ENCODE results near the gene IL24. TPM values are rescaled to one million over a fixed set of nuclear protein-coding genes. Genes with fewer than 3 reads are reported as not detected.

IL24 gene
- polyA plus RNA-seq, 1 of the 3 experiments (the other 2 are of a cell fraction), result 0.03 TPM

DNA sequence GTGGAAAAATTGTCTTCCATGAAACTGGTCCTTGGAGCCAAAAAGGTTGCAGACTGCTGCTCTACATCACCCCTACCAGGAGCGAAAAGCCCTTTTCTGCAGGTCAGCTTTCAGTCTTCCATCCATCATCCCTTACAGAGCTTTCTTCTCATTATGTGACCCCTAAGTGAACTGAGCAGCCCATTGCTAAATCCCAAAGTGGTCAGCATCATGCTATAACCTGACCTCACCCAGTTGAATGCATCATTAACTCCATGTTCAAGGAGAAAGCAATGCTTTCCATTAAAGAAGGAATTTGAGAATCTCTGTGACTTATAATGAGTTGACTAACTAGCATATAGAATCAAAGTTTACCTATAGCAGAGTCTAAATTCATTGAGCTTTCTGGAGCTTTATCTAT, 10.4 kb upstream of the IL24 start (continued):
- no peak for TF ChIP-seq PBX3 (IDR thresholded peaks at IDR 0.05)

DNA sequence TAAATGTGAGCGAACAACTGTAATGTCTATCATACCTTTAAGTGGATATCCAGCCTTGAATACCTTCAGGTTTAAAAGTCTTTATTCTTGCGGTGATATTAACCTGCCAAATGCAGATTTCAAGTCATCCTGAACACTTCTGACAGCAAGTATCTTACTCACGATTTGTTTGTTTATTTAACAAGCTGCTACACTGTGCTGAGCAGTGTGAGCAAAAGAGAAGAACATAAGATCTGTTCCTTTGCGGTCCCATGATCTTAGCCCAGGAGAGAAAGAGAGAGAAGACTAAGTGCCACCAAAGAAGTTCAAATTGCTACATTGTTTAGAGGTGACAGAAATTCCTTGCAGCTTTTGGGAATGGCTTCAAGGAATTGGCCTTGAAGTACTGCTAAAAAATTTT, 9.5 kb upstream of the IL24 start:
- Histone ChIP-seq H3K27ac (ENCODE audit: low read depth in 2 of 2, low read length in 1 of 2) (no peak overlapping the region), H3K9me2 (no peaks in the 10 kb centered on the region), H3K79me2 (ENCODE audit: insufficient read depth) (no peaks in the 10 kb centered on the region), H3K4me2 (no peak overlapping the region), H3F3A (replicated peaks; ENCODE audit: insufficient read depth) (no peaks in the 10 kb centered on the region), H3K4me3 (ENCODE audit: low read depth in 2 of 2, low read length in 1 of 2) (no peak overlapping the region), H3K36me3 (replicated peaks in 1 of 2; ENCODE audit: control insufficient read depth in 1 of 2, insufficient read depth in 2 of 2, low read length in 1 of 2) (no peaks in the 10 kb centered on the region), H2AFZ (ENCODE audit: low read depth) (no peak overlapping the region), H3K4me1 (ENCODE audit: control insufficient read depth in 1 of 2, insufficient read depth in 2 of 2, low read depth in 1 of 2, low read length in 1 of 2) (no peaks in the 10 kb centered on the region), H3K27me3 (ENCODE audit: insufficient read depth) (peaks cover 5% of the 10 kb centered on the region; the same call in 1 of the 2 replicates), H4K20me1 (ENCODE audit: insufficient read depth) (no peaks in the 10 kb centered on the region), H3K9me3 (no peaks in the 10 kb centered on the region), H3K9ac (no peak overlapping the region)
- WGBS (ENCODE audit: low lambda C conversion rate), result 63% methylated on average over 4 of the region's 4 CpGs
- TF ChIP-seq NFIC (IDR thresholded peaks at IDR 0.05; ENCODE audit: borderline replicate concordance), result no peak
- no peak for TF ChIP-seq NRF1 (IDR thresholded peaks at IDR 0.05; ENCODE audit: low read depth, low read length)
- no peak for TF ChIP-seq FOXM1 (IDR thresholded peaks at IDR 0.05; ENCODE audit: low read depth)
- TF ChIP-seq RFX5 (IDR thresholded peaks at IDR 0.05; ENCODE audit: low read length), result no peak
- no peak for TF ChIP-seq EP300 (IDR thresholded peaks at IDR 0.05; ENCODE audit: borderline replicate concordance in 1 of 2, low read depth in 1 of 2, low read length in 1 of 2)
- no peak for TF ChIP-seq REST (IDR thresholded peaks at IDR 0.05; ENCODE audit: low read depth, low read length)
- TF ChIP-seq RCOR1 (IDR thresholded peaks at IDR 0.05; ENCODE audit: low read length), result no peak
- TF ChIP-seq, protein P1, sequence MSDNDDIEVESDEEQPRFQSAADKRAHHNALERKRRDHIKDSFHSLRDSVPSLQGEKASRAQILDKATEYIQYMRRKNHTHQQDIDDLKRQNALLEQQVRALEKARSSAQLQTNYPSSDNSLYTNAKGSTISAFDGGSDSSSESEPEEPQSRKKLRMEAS (IDR thresholded peaks at IDR 0.05; ENCODE audit: low read depth), result no peak
- CTCF ChIA-PET, result no interaction called here
- no peak for DNase-seq
- POLR2A ChIA-PET, result interaction anchor here (0.7 kb wide), 1 partner anchor 192 kb away, joined by 3 read pairs; no protein-coding TSS in a partner anchor

Data from SK-N-SH (cell line).